22Rv1 (cell line): ENCODE data around the gene CDH12.

ENCODE experiments used
- CTCF ChIP-seq: fragments of 450-650 bp; IDR thresholded peaks from 2 replicates; pipeline ENCODE4 v1.5.1; 2017; ENCODE audit warnings: mild to moderate bottlenecking
- ZFX ChIP-seq: fragments of 450-650 bp; IDR thresholded peaks from 2 replicates; pipeline ENCODE4 v1.6.1; 2017; ENCODE audit warnings: antibody characterized with exemption, borderline replicate concordance

GRCh38 chr5:22598796-22599195 is 254.3 kb downstream of the CDH12 start:
- TF ChIP-seq CTCF (no peak), ZFX (no peak)
